NB4 (cell line): ENCODE results near the gene DPF3.

ENCODE experiments used
- DNase-seq: peaks from one replicate; pipeline ENCODE4 v3.0.0; 2010; ENCODE audit warnings: low read depth
- H3K4me3 ChIP-seq: one replicate; pipeline ENCODE4 v1.5.1; 2011; ENCODE audit warnings: mild to moderate bottlenecking, low read depth, low read length, moderate library complexity
- CTCF ChIP-seq: IDR thresholded peaks from one replicate; pipeline ENCODE4 v1.5.1; 2012; ENCODE audit warnings: low read depth, low read length
- MAX ChIP-seq: IDR thresholded peaks from 2 replicates; pipeline ENCODE4 v1.6.1; 2011; ENCODE audit warnings: low read depth, low read length
- MYC ChIP-seq: IDR thresholded peaks from 2 replicates; pipeline ENCODE4 v1.6.1; 2011; ENCODE audit warnings: low read depth, low read length
- POLR2A ChIP-seq: IDR thresholded peaks from 2 replicates; pipeline ENCODE4 v1.6.1; 2011; ENCODE audit warnings: mild to moderate bottlenecking; ENCODE audit not compliant: insufficient read length; ENCODE audit errors: extremely low read depth

The DPF3 gene

GRCh38 chr14:72776701-72777261 lies 117.1 kb downstream of the DPF3 start:
- no peak for DNase-seq
- TF ChIP-seq POLR2A (no peak), MYC (no peak), CTCF (no peak), MAX (no peak)
- no peak overlapping the region for H3K4me3 ChIP-seq

- no peak for TF ChIP-seq POLR2A
- no peak for TF ChIP-seq MYC
- no peak for TF ChIP-seq MAX
- TF ChIP-seq CTCF: no peak
- DNase-seq: no peak
- H3K4me3 ChIP-seq: no peak overlapping the region
Measured at GRCh38 chr14:72775923-72776554, 117.9 kb downstream of the DPF3 start.

GRCh38 chr14:72774894-72775620 lies 118.8 kb downstream of the DPF3 start:
- DNase-seq: no peak
- H3K4me3 ChIP-seq: no peak overlapping the region
- no peak for TF ChIP-seq MYC
- no peak for TF ChIP-seq CTCF
- no peak for TF ChIP-seq MAX

GRCh38 chr14:72774141-72774540 lies 119.8 kb downstream of the DPF3 start:
- DNase-seq: no peak
- TF ChIP-seq POLR2A: no peak
- TF ChIP-seq MAX: no peak
- TF ChIP-seq MYC: no peak
- TF ChIP-seq CTCF: no peak
- H3K4me3 ChIP-seq: no peak overlapping the region

GRCh38 chr14:72771561-72771960 lies 122.3 kb downstream of the DPF3 start:
- H3K4me3 ChIP-seq: no peak overlapping the region
- DNase-seq: no peak
- no peak for TF ChIP-seq MAX
- TF ChIP-seq MYC: no peak

GRCh38 chr14:72766296-72766695 lies 127.6 kb downstream of the DPF3 start:
- no peak for DNase-seq
- TF ChIP-seq CTCF: no peak
- TF ChIP-seq POLR2A: no peak
- TF ChIP-seq MYC: no peak
- TF ChIP-seq MAX: no peak
- no peak overlapping the region for H3K4me3 ChIP-seq
